Endothelial cell of umbilical vein (primary cell): ENCODE results near the gene PLXNB2. TPM values are rescaled to one million over a fixed set of nuclear protein-coding genes. Genes with fewer than 3 reads are reported as not detected.
A peak's percentile ranks its signal among the peaks of the same experiment; 100 is the strongest.

Source experiments
- BruUV-seq: library from RNA; stranded (reverse); fragments of 400-500 nt; replicated peaks from 2 replicates; lab custom pipeline; 2021; lab: Mats Ljungman, UMichigan
- CTCF ChIA-PET: fragments of 300-600, 350-600 bp; sonication (Branson Sonifier 250); formaldehyde crosslinking; loops from one replicate; lab custom pipeline; 2021; ENCODE audit warnings: antibody characterized with exemption, inconsistent platforms; lab: Charles Lee
- POLR2A ChIA-PET: fragments of 300-600, 350-600 bp; sonication (Branson Sonifier 250); formaldehyde crosslinking; loops from one replicate; lab custom pipeline; 2021; ENCODE audit warnings: antibody characterized with exemption, inconsistent platforms; lab: Charles Lee
- DNase-seq: peaks from one replicate; pipeline ENCODE4 v3.0.0-alpha.2; 2011; ENCODE audit warnings: low read depth, low spot score
- FAIRE-seq: peaks from 2 replicates; lab custom pipeline; 2011; peaks lifted over from hg19 to GRCh38; lab: Jason Lieb, UNC
- H2AFZ ChIP-seq: 2 replicates; pipeline ENCODE4 v1.6.0; 2012; ENCODE audit warnings: low read depth, low read length, control low read depth, inconsistent platforms
- H3K27ac ChIP-seq: 2 replicates; pipeline ENCODE4 v1.5.1; 2011; ENCODE audit warnings: low read depth, mild to moderate bottlenecking, control low read depth, low read length, moderate library complexity; ENCODE audit not compliant: insufficient read depth
- H3K27me3 ChIP-seq, 2 experiments: 2 replicates each; pipeline versions ENCODE4 v1.6.0 to v1.6.1; 2011; ENCODE audit warnings: low read length in 2 of 2, mixed read lengths in 1 of 2; ENCODE audit not compliant: control insufficient read depth in 2 of 2, insufficient read depth in 2 of 2
- H3K36me3 ChIP-seq, 2 experiments: 2 replicates in 1 of 2; 3 replicates in 1 of 2; pipeline ENCODE4 v1.5.1; 2011; ENCODE audit warnings: low read length in 2 of 2, mild to moderate bottlenecking in 1 of 2, moderate library complexity in 1 of 2; ENCODE audit not compliant: control insufficient read depth in 2 of 2, insufficient read depth in 2 of 2; ENCODE audit errors: extremely low read depth in 1 of 2
- H3K4me1 ChIP-seq: 3 replicates; pipeline ENCODE4 v1.5.1; 2011; ENCODE audit warnings: mild to moderate bottlenecking, low read length; ENCODE audit not compliant: control insufficient read depth, insufficient read depth; ENCODE audit errors: extremely low read depth
- H3K4me2 ChIP-seq: 2 replicates; pipeline ENCODE4 v1.6.1; 2011; ENCODE audit warnings: low read length, control low read depth, mixed read lengths; ENCODE audit not compliant: insufficient read depth
- H3K4me3 ChIP-seq, 3 experiments: fragments of 200-600 bp in 1 of 3; sonication (generic), shearing (Covaris generic) in 1 of 3; replicated peaks in 1 of 3; 2 replicates each; pipeline ENCODE4 v1.5.1; 2011 to 2016; ENCODE audit warnings: control low read depth in 3 of 3, low read length in 3 of 3, mild to moderate bottlenecking in 2 of 3, inconsistent platforms in 1 of 3, low read depth in 1 of 3, moderate library complexity in 1 of 3; ENCODE audit not compliant: insufficient read depth in 1 of 3
- H3K79me2 ChIP-seq: 2 replicates; pipeline ENCODE4 v1.6.0; 2012; ENCODE audit warnings: low read length, inconsistent platforms; ENCODE audit not compliant: control insufficient read depth, insufficient read depth
- H3K9ac ChIP-seq: replicated peaks from 2 replicates; pipeline ENCODE3; 2011; ENCODE audit warnings: low read length, control low read depth; ENCODE audit not compliant: insufficient read depth; ENCODE audit errors: extremely low read depth
- H3K9me1 ChIP-seq: replicated peaks from 3 replicates; pipeline ENCODE4 v1.6.0; 2011; ENCODE audit warnings: mild to moderate bottlenecking, low read length; ENCODE audit not compliant: control insufficient read depth, insufficient read depth; ENCODE audit errors: extremely low read depth
- H3K9me3 ChIP-seq: replicated peaks from 2 replicates; pipeline ENCODE4 v1.5.1; 2012; ENCODE audit warnings: low read length, inconsistent platforms; ENCODE audit not compliant: control insufficient read depth, insufficient read depth
- H4K20me1 ChIP-seq: replicated peaks from 2 replicates; pipeline ENCODE3; 2011; ENCODE audit warnings: mild to moderate bottlenecking, low read length; ENCODE audit not compliant: control insufficient read depth, insufficient read depth; ENCODE audit errors: extremely low read depth
- EZH2 ChIP-seq: IDR thresholded peaks from 2 replicates; pipeline ENCODE4 v1.6.1; 2012; ENCODE audit warnings: borderline replicate concordance, low read depth, mild to moderate bottlenecking, moderate library complexity, low read length, inconsistent platforms; ENCODE audit not compliant: severe bottlenecking
- FOS ChIP-seq: IDR thresholded peaks from 2 replicates; pipeline ENCODE4 v1.6.1; 2011; ENCODE audit warnings: mild to moderate bottlenecking, low read length, moderate library complexity, borderline replicate concordance; ENCODE audit not compliant: insufficient read depth
- JUN ChIP-seq: IDR thresholded peaks from 2 replicates; pipeline ENCODE4 v1.6.1; 2011; ENCODE audit warnings: borderline replicate concordance, low read depth; ENCODE audit not compliant: insufficient read length, insufficient read depth
- MAX ChIP-seq: IDR thresholded peaks from 2 replicates; pipeline ENCODE4 v1.6.1; 2011; ENCODE audit not compliant: insufficient read depth, insufficient read length
- MYC ChIP-seq: IDR thresholded peaks from one replicate; pipeline ENCODE4 v1.6.1; 2011; ENCODE audit warnings: mild to moderate bottlenecking, low read depth, low read length
- POLR2A ChIP-seq: IDR thresholded peaks from 2 replicates; pipeline ENCODE4 v1.6.1; 2012; ENCODE audit warnings: low read depth, mild to moderate bottlenecking, control low read depth, low read length
- POLR2AphosphoS5 ChIP-seq: IDR thresholded peaks from 2 replicates; pipeline ENCODE4 v1.6.1; 2012; ENCODE audit warnings: low read depth, mild to moderate bottlenecking, control low read depth, low read length, moderate library complexity; ENCODE audit not compliant: insufficient read depth
- dilution Hi-C: fragments of 300-500 bp; cut with MboI; formaldehyde crosslinking; loops from one replicate; pipeline ENCODE4 v1.15.0; 2019; ENCODE audit warnings: low sequenced_read_pairs; ENCODE audit not compliant: extremely low pct_ligation_motif_present
- intact Hi-C: fragments of 100-400 bp; cut with micrococcal nuclease; formaldehyde crosslinking; loops from one replicate; pipeline ENCODE4 v1.10.0; 2022
- polyA plus RNA-seq, 4 experiments: library from polyadenylated mRNA; depleted of rRNA in 3 of 4; stranded (reverse) in 3 of 4; unstranded in 1 of 4; fragments of >200 nt; gene quantifications; 2 replicates each; pipeline versions ENCODE4 v1.2.1 to v1.2.3, GENCODE V29; 2011 to 2012; ENCODE audit warnings: missing spikeins in 1 of 4
- total RNA-seq: library from RNA; stranded (reverse); gene quantifications from 2 replicates; pipeline ENCODE4 v1.2.3, GENCODE V29; 2021

Gene PLXNB2
- total and polyA plus RNA-seq, 2 donors (not counting 3 experiments of a cell fraction or from before 2014, with no cell fraction given) = 82.3 to 139 TPM

DNA sequence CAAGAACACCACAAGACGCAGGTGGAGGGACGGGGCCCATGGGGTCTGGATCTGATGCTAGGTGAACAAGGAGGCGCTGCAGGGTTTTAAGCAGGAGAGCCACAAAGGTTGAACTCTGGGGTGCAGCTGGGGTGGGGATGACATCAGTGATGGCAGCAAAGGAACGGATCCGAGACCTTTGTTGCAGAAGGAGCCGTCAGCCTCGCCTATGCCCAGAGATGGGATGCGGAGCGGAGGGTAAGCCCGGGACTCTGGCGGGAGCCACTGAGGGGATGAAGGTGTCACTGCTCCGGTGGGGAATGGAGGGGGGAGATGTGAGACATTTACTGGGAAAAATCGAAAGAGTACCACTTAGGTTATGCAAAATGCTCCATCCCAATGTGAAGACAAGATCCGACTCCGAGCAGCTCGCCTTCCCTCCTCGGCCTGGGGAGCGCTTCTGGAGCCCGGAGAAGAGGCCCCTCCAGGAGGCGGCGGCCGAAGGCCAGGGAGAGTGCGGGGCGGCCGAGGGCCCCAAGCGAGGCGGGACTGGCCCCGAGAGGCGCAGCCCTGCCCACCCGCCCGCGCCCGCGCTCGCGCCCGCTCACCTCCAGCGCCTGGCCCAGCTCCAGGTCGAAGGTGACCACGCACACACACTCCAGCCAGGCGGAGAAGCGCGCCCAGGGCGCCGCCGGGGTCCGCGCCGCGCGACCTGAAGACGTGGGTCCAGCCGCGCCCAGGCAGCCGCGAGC, 18.9 kb upstream of the PLXNB2 start:
- DNase-seq (no peak), FAIRE-seq (no peak)
- no peaks in the 10 kb centered on the region for H3K36me3 ChIP-seq
- no peaks in the 10 kb centered on the region for H3K9me3 ChIP-seq
- H3K9me1 ChIP-seq = no peaks in the 10 kb centered on the region
- CTCF ChIA-PET = interaction anchor here (0.7 to 5.6 kb wide), 10 partner anchors 15 to 75 kb away, joined by 3 to 36 read pairs (median 7); partner anchors contain the start of genes HDAC10 and PLXNB2
- H3K9ac ChIP-seq = no peak overlapping the region
- H2AFZ ChIP-seq = peak overlapping the region; percentile 94
- BruUV-seq = no TSS peak
- TF ChIP-seq MAX (no peak), JUN (no peak), POLR2AphosphoS5 (no peak), EZH2 (no peak), POLR2A (no peak), MYC (no peak), FOS (no peak)
- H3K79me2 ChIP-seq = no peaks in the 10 kb centered on the region
- dilution Hi-C loops (no loop called here), intact Hi-C loops (loop anchor here (1.0 to 2.0 kb wide), 4 partner anchors 16 to 56 kb away; partner anchors contain the start of genes MAPK11 and PPP6R2)
- H3K4me1 ChIP-seq = peaks cover 9% of the 10 kb centered on the region
- H3K27ac ChIP-seq = no peak overlapping the region
- H3K4me2 ChIP-seq = peak overlapping the region; percentile 81
- no peaks in the 10 kb centered on the region for H4K20me1 ChIP-seq
- POLR2A ChIA-PET = no interaction called here
- H3K27me3 ChIP-seq = no peaks in the 10 kb centered on the region
- peak overlapping the region; percentile 14 to 56 (median 51) for H3K4me3 ChIP-seq
